Measurements from ENCODE around the gene BABAM2. TPM values are rescaled to one million over a fixed set of nuclear protein-coding genes. Genes with fewer than 3 reads are reported as not detected.
A peak's percentile ranks its signal among the peaks of the same experiment; 100 is the strongest.

BABAM2 gene
- total and polyA plus RNA-seq, 2 experiments from 2014 or later = 17.8 to 21.5 TPM

DNA sequence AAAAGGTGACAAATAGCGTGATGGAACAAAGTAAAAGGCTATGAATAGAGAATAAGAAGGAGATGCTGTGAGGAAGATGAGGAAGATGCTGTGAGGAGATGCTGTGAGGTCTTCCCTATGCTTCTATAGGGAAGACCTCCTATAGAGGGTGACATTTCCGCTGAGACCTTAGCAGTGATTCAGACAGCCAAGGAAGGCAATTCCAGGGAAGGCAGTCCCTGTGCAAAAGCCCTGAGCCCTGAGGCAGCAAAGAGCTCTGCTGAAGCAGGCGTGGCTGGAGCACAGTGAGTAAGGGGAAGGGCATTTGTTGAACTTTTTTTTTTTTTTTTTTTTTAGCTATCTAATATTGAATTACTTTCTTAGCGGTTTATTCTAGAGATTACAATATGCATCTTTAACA lies 359.5 kb downstream of the BABAM2 start:
- ATAC-seq = peak; percentile 46
- no peaks in the 10 kb centered on the region for H4K20me1 ChIP-seq (replicated peaks; ENCODE audit: insufficient read depth)
- no peaks in the 10 kb centered on the region for H3K27me3 ChIP-seq (ENCODE audit: insufficient read depth)
- H3K9me2 ChIP-seq (ENCODE audit: insufficient read depth) = no peaks in the 10 kb centered on the region
- H3K4me2 ChIP-seq = no peak overlapping the region
- no peak overlapping the region for H3K4me3 ChIP-seq
- Mint-ChIP-seq H3K36me3 (ENCODE audit: low read depth) (no peaks in the 10 kb centered on the region), H3K27me3 (ENCODE audit: insufficient read depth, low read depth, poor library complexity) (peaks cover 2% of the 10 kb centered on the region), H3K4me1 (peaks cover 4% of the 10 kb centered on the region; the same call in 2 of the 3 replicates), H3K27ac (no peak overlapping the region), H3K9me3 (no peaks in the 10 kb centered on the region), H3K4me3 (no peak overlapping the region)
- no peaks in the 10 kb centered on the region for H3F3A ChIP-seq (replicated peaks; ENCODE audit: low read depth)
- no peak overlapping the region for H3K27ac ChIP-seq (ENCODE audit: low read depth)
- no peaks in the 10 kb centered on the region for H3K36me3 ChIP-seq (ENCODE audit: insufficient read depth)
- H2AFZ ChIP-seq = no peak overlapping the region
- no peaks in the 10 kb centered on the region for H3K4me1 ChIP-seq (ENCODE audit: insufficient read depth)
- no peak for TF ChIP-seq ZNF114 (CRISPR knock-in tag; IDR thresholded peaks at IDR 0.05)
- TF ChIP-seq, protein P1, sequence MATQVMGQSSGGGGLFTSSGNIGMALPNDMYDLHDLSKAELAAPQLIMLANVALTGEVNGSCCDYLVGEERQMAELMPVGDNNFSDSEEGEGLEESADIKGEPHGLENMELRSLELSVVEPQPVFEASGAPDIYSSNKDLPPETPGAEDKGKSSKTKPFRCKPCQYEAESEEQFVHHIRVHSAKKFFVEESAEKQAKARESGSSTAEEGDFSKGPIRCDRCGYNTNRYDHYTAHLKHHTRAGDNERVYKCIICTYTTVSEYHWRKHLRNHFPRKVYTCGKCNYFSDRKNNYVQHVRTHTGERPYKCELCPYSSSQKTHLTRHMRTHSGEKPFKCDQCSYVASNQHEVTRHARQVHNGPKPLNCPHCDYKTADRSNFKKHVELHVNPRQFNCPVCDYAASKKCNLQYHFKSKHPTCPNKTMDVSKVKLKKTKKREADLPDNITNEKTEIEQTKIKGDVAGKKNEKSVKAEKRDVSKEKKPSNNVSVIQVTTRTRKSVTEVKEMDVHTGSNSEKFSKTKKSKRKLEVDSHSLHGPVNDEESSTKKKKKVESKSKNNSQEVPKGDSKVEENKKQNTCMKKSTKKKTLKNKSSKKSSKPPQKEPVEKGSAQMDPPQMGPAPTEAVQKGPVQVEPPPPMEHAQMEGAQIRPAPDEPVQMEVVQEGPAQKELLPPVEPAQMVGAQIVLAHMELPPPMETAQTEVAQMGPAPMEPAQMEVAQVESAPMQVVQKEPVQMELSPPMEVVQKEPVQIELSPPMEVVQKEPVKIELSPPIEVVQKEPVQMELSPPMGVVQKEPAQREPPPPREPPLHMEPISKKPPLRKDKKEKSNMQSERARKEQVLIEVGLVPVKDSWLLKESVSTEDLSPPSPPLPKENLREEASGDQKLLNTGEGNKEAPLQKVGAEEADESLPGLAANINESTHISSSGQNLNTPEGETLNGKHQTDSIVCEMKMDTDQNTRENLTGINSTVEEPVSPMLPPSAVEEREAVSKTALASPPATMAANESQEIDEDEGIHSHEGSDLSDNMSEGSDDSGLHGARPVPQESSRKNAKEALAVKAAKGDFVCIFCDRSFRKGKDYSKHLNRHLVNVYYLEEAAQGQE (IDR thresholded peaks at IDR 0.05; ENCODE audit: unreplicated experiment) = no peak
- TF ChIP-seq, protein P2, sequence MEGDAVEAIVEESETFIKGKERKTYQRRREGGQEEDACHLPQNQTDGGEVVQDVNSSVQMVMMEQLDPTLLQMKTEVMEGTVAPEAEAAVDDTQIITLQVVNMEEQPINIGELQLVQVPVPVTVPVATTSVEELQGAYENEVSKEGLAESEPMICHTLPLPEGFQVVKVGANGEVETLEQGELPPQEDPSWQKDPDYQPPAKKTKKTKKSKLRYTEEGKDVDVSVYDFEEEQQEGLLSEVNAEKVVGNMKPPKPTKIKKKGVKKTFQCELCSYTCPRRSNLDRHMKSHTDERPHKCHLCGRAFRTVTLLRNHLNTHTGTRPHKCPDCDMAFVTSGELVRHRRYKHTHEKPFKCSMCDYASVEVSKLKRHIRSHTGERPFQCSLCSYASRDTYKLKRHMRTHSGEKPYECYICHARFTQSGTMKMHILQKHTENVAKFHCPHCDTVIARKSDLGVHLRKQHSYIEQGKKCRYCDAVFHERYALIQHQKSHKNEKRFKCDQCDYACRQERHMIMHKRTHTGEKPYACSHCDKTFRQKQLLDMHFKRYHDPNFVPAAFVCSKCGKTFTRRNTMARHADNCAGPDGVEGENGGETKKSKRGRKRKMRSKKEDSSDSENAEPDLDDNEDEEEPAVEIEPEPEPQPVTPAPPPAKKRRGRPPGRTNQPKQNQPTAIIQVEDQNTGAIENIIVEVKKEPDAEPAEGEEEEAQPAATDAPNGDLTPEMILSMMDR (conservative IDR thresholded peaks at IDR 0.05; ENCODE audit: low read depth in 2 of 2) = no peak
- TF ChIP-seq NANOG (IDR thresholded peaks at IDR 0.05; ENCODE audit: borderline replicate concordance) = no peak
- TF ChIP-seq JUNB (IDR thresholded peaks at IDR 0.05; ENCODE audit: unreplicated experiment) = no peak
- TF ChIP-seq, protein P3, sequence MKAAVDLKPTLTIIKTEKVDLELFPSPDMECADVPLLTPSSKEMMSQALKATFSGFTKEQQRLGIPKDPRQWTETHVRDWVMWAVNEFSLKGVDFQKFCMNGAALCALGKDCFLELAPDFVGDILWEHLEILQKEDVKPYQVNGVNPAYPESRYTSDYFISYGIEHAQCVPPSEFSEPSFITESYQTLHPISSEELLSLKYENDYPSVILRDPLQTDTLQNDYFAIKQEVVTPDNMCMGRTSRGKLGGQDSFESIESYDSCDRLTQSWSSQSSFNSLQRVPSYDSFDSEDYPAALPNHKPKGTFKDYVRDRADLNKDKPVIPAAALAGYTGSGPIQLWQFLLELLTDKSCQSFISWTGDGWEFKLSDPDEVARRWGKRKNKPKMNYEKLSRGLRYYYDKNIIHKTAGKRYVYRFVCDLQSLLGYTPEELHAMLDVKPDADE (IDR thresholded peaks at IDR 0.05) = no peak
- no peak for TF ChIP-seq STAT1 (IDR thresholded peaks at IDR 0.05; ENCODE audit: unreplicated experiment)
- TF ChIP-seq EZH2 (IDR thresholded peaks at IDR 0.05; ENCODE audit: low read depth, unreplicated experiment) = no peak
- TF ChIP-seq CREB1 (CRISPR knock-in tag; IDR thresholded peaks at IDR 0.05; ENCODE audit: low read depth) = no peak
- no peaks in the 10 kb centered on the region for H3K79me2 ChIP-seq (replicated peaks; ENCODE audit: insufficient read depth)
- DNase-seq (ENCODE audit: low spot score) = no peak

DNA sequence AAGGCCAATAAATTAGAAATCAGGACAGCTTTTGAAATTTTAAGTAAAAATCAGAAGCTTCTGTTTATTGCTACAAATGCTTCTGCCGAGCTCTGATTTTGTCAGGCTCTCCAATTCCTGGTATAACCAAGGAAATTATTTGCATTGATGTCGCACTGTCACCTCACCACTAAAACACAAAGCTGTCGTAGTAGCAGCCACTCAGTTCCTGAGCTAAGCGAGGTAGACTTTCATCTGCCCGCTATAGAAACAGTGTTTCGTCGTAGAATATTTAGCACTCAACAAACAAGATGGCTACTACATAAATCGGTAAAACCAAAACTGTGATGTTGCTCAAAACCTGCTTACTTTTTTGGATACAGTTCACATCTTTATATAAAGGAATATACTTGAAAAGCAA lies 360.8 kb downstream of the BABAM2 start:
- no peaks in the 10 kb centered on the region for H3K27me3 ChIP-seq (ENCODE audit: insufficient read depth)
- no peaks in the 10 kb centered on the region for H3K9me2 ChIP-seq (ENCODE audit: insufficient read depth)
- no peak for TF ChIP-seq POLR2AphosphoS5 (IDR thresholded peaks at IDR 0.05; ENCODE audit: low read depth)
- H3K36me3 Mint-ChIP-seq (ENCODE audit: low read depth) = no peaks in the 10 kb centered on the region
- no peak for DNase-seq (ENCODE audit: low spot score)
- no peak overlapping the region for H3K4me3 ChIP-seq
- H3K27ac ChIP-seq (ENCODE audit: low read depth) = no peak overlapping the region
- H3K79me2 ChIP-seq (replicated peaks; ENCODE audit: insufficient read depth) = no peaks in the 10 kb centered on the region
- no peak overlapping the region for H3K4me2 ChIP-seq
- H3K4me3 Mint-ChIP-seq = no peak overlapping the region
- H2AFZ ChIP-seq = no peak overlapping the region
- peaks cover 2% of the 10 kb centered on the region for H3K27me3 Mint-ChIP-seq (ENCODE audit: insufficient read depth, low read depth, poor library complexity)
- H3K9me3 Mint-ChIP-seq = no peaks in the 10 kb centered on the region
- no peaks in the 10 kb centered on the region for H3F3A ChIP-seq (replicated peaks; ENCODE audit: low read depth)
- H3K4me1 ChIP-seq (ENCODE audit: insufficient read depth) = no peaks in the 10 kb centered on the region
- no peak for ATAC-seq
- no peaks in the 10 kb centered on the region for H3K36me3 ChIP-seq (ENCODE audit: insufficient read depth)
- H3K4me1 Mint-ChIP-seq = peaks cover under 1% of the 10 kb centered on the region; the same call in 2 of the 3 replicates
- no peaks in the 10 kb centered on the region for H4K20me1 ChIP-seq (replicated peaks; ENCODE audit: insufficient read depth)
- H3K27ac Mint-ChIP-seq = no peak overlapping the region
